Measurements from ENCODE around the gene SEMA5B.

SEMA5B gene

DNA sequence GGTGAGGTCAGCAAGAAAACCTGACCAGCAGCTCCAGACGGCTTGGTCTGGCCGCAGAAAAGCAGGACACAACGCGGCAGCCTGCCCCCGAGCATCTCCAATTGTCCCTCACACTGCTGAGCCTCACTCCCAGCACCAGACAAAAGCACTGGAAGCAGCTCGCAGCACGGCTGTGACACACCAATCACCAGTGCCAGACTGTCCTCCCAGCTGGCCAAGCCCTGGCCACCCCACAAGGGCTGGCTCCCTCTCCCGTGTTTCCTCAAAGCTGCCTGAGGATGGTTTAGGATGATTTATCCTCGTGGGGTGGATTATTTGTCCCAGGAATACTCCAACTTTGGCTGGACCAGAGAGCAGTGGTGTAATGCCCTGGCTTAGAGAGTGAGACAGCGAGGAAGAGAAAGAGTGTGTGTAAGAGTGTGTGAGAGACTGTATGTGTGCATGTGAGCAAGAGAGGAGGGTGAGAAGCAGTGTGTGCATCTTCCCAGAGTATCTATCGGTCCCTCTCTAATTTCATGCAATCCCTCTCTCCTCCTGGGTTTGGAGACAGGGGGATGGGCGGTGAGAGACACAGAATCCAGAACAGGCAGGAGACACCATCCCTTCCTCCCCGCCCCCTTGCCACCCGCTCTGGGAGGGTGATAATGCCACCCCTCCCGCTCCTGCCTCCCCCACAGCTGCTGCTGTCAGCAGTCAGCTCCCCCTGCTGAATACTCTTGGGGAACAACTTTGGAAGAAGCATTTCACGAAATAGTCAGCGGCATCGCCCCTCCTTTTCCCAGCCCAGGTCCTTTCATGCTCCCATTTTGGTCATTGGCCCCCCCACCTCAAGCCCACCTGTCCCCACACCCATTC, 34.2 kb downstream of the SEMA5B start:
- DNase-seq (ENCODE audit: low spot score), result no peak

GRCh38 chr3:122992676-122993075, 34.9 kb downstream of the SEMA5B start:
- DNase-seq (ENCODE audit: low spot score), result no peak

- no peak for DNase-seq (ENCODE audit: low spot score)
Measured at GRCh38 chr3:122992133-122992532, 35.4 kb downstream of the SEMA5B start.

- DNase-seq (ENCODE audit: low spot score), result no peak
Measured at GRCh38 chr3:122991236-122991985, 36.2 kb downstream of the SEMA5B start.

DNA sequence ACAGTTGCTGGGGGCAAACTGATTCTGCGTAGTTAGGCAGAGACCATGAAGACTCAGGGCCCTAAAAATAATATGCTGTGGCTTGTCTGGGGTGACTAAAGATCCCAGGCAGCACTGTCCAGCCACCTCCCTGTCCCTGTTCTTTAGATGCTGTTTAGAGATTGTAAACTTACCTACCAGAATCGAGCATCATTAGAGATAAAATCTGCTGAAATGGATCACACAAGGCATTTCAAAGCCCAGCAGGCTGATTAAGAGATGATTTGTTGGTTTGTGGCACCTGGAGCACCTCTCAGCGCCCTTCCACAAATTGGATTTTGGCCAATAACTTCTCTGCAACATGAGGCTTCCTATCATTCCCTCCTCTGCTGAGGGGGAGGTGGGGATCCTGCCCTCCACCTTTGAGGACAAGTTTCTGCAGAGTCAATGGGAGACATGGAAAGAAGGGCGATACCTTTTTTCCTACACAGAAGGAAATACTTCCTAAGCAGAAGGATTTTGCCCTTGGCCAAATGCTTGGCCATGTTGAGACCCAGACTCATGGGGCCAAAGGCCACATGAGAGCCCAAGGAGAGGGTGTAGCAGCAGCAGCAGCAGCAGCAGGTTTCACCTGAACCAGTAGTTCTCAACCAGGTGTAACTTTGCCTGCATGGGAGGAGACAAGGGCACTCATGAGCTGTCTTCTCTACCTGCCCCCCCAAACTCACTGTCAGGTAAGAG, 37.5 kb downstream of the SEMA5B start:
- DNase-seq (ENCODE audit: low spot score), result no peak

GRCh38 chr3:122988508-122988907, 39.1 kb downstream of the SEMA5B start:
- DNase-seq (ENCODE audit: low spot score), result no peak

- DNase-seq (ENCODE audit: low spot score), result no peak
Measured at GRCh38 chr3:122987736-122988319, 39.7 kb downstream of the SEMA5B start.

DNA sequence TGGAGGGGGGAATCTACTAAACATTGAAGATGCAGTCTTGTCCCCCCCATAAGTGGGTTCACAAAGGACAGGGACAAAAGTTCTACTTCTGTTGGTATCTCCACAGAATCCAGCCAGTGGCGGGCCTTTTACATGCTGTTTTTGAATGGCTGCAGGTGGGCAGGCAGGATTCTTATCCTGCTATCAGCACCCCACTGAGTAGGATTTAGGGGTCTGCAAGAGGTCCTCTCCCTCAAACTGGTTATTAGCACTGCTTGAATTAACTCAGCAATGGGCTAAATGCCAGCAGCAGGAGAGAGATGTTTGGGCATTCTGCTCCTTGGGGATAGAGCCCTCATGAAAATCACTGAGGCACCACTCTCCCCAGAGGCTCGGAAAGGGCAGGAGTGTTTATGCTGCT, 40.3 kb downstream of the SEMA5B start:
- DNase-seq (ENCODE audit: low spot score), result no peak

- DNase-seq (ENCODE audit: low spot score), result no peak
Measured at GRCh38 chr3:122986693-122987179, 40.8 kb downstream of the SEMA5B start.

DNA sequence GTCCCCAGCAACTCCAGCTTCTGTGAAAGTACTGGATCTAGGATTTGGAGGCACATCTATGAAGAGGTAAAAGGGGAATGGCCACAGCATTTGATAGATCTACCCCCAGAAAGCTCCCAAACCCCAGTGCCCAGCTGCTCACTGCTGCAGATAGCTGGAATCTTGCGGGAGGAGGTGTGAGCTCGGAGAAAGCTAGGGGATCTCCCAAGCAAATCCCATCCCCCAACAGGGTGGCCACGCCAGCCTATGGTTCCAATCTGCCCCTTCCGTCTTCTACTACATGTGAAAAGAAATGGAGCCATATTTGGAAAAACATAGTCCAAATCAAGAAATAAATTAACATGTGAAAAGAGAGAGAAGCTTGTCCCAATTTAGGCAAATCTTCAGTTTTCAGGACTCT, 42.0 kb downstream of the SEMA5B start:
- DNase-seq (ENCODE audit: low spot score), result no peak

DNA sequence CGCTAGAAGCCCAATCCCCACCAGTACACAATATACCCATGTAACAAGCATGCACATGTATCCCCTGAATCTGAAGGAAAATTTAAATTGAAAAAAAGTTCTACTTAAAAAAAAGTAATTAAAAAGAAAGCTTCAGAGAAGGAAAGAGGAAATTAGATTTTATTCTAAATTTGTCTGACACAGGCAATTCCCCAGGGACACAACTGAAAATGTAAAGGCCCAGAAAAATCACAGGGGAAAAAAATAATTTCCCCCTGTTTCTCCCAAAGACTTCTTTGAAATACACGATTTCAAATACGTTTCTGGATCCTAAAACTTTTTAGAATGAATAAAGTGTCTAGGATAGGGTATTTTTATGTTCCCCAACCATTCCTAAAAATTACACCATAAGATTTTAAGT, 42.9 kb downstream of the SEMA5B start:
- DNase-seq (ENCODE audit: low spot score), result no peak

DNA sequence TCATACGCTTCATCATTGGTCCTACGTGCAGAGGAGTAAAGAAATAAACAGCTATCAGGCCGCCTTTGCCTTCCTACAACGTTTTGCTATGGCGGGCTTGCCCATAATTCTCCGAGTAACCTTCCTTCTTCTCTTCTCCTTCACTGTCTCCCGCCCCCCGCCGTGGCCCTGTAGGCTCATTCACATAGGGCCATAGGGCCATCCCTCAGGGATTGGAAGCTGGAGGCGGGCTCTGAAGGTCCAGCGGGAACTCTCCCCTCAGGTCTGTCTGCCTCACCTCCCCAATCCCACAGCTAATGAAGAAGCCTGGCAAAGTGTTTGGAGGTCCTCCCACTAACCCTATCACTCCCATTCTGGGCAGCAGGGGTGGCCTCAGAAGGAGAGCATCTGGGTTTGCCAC, 43.6 kb downstream of the SEMA5B start:
- no peak for DNase-seq (ENCODE audit: low spot score)

- no peak for DNase-seq (ENCODE audit: low spot score)
Measured at GRCh38 chr3:122982216-122983185, 45.1 kb downstream of the SEMA5B start.

DNA sequence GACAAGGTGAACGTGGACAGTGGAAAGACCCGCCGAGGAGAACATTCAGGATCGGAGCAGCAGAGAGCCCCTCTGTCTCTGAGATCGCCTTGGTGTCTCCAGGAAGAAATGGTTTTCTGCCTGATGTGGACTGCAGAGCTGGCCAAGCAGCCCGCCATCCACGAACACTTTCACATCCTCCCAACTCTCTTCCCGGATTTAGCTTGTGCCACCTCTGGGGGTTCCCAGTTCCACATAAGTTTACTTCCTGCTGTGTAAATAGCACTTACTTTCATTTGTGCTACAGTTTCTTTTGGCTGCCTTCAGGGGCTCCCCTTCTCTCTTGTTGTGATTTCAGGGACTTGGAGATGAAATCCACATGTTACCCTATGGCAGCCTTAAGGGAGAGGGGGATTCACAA, 48.4 kb downstream of the SEMA5B start:
- DNase-seq (ENCODE audit: low spot score), result no peak

DNA sequence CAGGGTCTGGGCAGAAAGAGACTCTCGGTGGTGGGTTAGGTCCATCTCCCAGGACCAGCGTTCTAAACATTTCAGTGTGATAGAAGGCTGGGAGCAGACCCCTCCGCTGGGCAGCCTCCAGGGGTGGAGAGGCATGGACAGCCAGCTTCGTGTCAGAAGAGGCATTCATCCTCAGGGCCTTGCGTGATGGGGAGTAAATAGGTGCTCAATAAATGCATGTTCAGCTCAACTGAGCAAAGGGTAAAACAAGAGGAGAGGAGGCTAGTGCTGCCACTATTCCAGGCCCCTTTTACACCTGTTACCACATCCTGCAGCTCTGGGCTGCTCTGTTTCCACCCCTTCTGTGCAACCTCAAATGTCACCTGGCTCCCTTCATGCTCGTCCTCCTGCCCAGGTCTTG, 49.0 kb downstream of the SEMA5B start:
- DNase-seq (ENCODE audit: low spot score), result no peak

DNA sequence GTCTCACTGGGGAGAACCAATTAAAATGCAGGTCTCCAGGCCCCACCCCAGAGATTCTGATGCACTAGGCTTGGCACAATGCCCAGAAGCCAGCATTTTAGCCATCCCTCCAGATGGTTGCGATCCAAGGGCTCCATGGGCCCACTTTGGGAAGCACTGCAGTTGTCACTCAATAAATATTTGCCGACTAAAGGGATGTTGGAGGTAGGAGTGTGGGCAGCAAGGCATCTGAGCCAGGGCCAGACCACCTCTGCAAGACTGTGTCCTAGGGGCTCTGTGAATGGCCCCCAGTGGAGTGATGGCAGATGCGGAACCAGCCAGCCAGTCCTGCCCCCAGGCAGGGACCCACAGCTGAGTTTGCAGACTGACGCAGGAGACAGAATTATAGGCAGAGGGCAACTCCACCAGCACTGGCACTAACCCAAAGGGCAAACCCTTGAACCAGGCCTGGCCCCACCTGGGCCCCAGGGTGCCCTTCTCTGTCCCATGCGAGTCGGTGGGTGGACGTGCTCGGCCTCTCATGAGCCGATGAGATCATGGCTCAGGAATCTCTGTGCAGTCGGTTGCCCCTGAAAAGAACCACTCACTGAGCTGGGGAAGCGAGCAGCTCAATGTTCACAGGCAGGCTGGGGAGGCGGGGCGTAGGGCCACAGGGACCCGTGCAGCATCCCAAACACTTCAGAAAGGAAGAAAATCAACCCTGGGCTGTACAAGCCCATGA, 49.7 kb downstream of the SEMA5B start:
- no peak for DNase-seq (ENCODE audit: low spot score)

- DNase-seq (ENCODE audit: low spot score), result no peak
Measured at GRCh38 chr3:122975924-122976293, 51.7 kb downstream of the SEMA5B start.

GRCh38 chr3:122975163-122975923, 52.2 kb downstream of the SEMA5B start:
- no peak for DNase-seq (ENCODE audit: low spot score)

DNA sequence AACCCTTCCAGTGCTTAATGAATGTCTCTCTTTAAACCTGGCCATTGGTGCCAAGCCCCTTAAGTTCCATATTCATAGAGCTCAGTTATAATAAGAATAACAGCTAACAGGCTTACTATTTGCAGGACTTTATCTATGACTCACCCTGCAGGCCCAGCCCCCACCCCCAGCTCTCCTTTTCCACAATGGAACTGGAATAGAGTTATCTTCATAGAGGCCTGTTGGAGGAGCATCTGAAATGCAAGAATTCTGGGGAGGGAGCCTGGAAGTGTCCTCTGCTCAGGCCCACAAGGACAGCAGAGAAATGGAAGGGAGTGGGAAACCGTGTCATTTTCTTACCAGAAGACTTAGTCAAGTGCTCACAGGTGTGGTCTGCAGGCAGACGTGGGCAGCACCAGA, 52.8 kb downstream of the SEMA5B start:
- no peak for DNase-seq (ENCODE audit: low spot score)
